Stimulated activated CD4-positive, alpha-beta T cell treated with anti-CD3 and anti-CD28 coated beads, TNF-alpha, amount 100 ng/mL, for 24 hours (primary cell): ENCODE measurements around the gene CEBPA.

Experiments
- DNase-seq, 3 experiments: peaks; one replicate each; pipeline ENCODE4 v3.0.0-alpha.2; 2020; ENCODE audit warnings: low read depth in 3 of 3

CEBPA gene

GRCh38 chr19:33302175-33302973 is at the start of gene CEBPA:
TSS of gene CEBPA (minus strand) at chr19:33302534. CDS start at chr19:33302414, 120 bp downstream.
- peak in 2 of 3 experiments; percentile 21 to 62 for DNase-seq

GRCh38 chr19:33350538-33351309 is 48.4 kb upstream of the CEBPA start:
- DNase-seq = no peak

DNA sequence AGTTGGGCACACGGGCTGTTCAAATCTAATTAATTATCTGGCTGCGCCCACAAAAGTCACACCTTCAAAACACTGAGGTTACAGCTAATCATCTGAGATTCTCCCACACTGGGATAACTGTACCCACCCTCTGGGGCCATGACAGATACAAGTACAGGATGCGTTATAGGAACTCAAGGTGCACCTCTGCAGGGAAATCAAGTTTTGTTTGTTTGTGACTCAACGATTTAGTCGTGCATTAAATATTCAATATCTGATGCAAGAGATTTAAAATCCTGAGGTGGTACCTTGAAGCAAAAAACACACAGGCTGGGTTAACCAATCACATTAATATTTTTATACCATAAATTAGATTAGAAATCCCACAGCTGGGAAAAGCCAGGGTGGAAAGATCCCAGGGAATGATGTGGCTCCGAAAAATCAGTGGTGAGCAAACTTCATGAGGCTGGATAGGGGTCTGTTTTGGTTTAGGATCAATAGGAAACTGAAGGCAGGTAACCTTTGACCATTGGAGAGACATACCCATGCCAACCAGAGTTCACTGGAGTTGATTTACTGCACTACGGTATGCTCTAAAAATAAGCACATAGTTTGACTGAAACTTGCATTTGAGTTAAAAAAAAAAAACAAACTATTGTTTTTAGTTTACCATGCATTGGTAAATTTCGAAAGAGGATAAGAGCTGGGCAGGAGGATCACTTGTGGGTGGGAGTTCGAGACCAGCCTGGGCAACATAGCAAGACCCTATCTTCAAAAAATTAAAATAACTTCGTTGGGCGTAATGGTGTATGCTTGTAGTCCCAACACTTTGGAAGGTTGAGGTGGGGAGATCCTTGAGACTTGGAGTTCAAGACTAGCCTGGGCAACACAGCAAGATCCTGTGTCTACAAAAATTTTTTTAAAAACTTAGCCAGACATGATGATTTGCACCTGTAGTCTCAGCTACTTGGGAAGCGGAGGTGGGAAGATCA is 47.3 kb upstream of the CEBPA start:
- DNase-seq = no peak

DNA sequence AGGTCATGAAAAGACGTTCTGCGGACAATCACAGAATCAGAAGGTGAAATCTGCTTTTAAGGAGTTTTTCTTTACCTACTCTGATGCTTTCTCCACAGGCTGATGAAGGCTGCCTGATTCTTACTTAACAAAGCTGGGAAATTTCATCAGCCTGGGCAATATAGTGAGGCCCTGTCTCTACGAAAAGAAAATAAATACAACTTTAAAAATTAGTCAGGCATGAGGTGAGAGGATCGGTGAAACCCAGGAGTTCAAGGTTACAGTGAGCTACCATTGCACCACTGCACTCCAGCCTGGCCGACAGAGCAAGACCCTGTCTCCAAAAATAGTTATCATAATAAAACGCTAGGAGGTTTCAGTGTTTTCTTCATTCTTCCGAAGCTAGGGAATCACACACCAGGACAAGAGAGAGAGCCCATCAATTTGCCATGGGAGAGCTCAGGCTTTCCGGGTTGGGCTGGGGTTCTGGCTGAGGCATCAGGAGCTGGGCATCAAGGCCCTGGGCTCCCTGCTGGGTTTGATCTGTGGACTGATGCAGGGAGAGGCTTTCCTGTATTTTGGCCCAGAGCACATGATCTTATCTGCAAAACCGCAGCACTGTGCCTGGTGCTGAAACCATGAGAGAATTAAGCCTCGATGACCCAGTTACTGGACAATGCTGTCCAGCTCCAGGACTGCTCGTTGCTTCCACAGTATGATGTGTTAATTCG is 46.1 kb upstream of the CEBPA start:
- DNase-seq = no peak

DNA sequence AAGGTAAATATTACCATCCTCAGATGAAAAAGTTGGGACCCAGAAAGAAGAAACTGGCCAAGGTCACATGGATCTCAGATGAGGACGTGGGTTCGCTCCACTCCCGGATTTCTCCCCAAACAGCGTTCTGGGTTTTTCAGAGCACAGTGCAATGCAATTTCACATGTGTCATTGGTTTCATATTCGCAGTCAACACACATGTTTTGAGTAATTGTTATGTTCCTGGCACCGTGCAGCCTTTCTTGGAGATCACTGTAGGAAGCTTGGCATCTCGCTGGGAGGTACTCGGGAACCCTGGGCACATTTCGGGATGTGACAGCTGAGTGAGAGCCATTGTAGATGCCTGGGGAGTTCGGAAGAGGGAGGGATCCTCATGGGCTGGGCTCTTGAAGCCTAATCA is 45.0 kb upstream of the CEBPA start:
- no peak for DNase-seq

DNA sequence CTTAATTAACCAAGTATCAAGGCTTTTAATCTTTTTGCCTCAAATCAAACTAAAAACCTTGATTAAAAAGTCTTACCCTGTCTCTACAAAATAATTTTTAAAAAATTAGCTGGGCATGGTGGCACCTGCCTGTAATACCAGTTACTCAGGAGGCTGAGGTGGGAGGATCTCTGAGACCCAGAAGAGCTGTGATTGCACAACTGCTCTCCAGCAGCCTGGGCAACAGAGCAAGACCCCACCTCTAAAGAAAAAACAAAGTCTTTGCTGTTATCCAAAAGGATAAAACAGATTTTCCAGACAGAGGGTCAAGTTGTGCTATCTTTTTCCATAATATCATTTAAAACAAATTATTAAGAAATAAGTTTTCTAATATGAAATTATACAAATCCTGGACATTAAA is 44.3 kb upstream of the CEBPA start:
- DNase-seq = no peak

GRCh38 chr19:33345163-33345562 is 42.8 kb upstream of the CEBPA start:
- DNase-seq = no peak

DNA sequence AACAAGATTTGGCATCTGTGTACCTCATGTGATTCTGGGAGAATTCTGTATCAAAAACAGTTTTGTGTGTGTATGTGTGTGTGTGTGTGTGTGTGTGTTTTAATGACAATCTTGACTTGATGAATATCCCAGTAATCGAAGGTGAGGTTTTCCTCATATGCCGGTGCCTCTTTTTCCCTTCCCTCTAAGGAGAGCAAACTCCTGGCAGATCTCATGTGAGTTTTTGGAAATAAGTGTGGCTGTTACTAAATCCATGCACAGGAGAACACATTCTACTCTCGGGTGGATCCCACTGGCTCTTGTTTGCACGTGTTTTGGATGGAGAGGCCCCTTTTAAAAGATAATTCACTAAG is 42.2 kb upstream of the CEBPA start:
- no peak for DNase-seq

- no peak for DNase-seq
Measured at GRCh38 chr19:33343859-33344572, 41.7 kb upstream of the CEBPA start.

DNA sequence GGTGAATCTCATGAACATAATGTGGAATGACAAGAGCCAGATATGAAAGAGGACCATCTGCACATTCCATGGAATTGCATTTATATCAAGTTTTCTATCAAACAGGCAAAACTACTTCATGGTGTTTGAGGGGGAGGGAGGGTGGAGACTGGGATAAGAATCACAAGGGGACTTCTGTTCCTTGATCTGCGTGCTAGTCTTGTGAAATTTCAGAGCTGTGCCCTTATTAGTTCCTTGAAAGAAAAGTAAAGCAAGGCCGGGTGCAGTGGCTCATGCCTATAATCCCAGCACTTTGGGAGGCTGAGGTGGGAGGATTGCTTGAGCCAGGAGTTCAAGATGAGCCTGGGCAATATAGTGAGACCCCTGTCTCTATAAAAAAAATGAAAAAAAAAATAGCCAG is 41.0 kb upstream of the CEBPA start:
- no peak for DNase-seq

DNA sequence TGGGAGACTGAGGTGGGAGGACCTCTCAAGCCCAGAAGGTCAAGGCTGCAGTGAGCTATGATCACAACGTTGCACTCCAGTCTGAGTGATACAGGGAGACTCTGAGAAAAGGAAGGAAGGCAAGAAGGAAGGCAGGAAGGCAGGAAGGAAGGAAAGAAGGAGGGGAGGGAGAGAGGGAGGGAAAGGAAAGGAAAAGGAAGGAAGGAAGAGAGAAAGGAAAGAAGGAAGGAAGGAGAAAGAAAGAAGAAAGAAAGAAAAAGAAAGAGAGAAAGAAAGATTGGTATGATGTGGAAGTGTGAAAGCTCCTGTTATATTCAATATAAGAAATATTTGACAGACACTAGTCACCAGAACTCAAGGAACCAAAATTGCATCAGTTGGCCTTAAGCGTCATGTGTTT is 38.7 kb upstream of the CEBPA start:
- DNase-seq = no peak

DNA sequence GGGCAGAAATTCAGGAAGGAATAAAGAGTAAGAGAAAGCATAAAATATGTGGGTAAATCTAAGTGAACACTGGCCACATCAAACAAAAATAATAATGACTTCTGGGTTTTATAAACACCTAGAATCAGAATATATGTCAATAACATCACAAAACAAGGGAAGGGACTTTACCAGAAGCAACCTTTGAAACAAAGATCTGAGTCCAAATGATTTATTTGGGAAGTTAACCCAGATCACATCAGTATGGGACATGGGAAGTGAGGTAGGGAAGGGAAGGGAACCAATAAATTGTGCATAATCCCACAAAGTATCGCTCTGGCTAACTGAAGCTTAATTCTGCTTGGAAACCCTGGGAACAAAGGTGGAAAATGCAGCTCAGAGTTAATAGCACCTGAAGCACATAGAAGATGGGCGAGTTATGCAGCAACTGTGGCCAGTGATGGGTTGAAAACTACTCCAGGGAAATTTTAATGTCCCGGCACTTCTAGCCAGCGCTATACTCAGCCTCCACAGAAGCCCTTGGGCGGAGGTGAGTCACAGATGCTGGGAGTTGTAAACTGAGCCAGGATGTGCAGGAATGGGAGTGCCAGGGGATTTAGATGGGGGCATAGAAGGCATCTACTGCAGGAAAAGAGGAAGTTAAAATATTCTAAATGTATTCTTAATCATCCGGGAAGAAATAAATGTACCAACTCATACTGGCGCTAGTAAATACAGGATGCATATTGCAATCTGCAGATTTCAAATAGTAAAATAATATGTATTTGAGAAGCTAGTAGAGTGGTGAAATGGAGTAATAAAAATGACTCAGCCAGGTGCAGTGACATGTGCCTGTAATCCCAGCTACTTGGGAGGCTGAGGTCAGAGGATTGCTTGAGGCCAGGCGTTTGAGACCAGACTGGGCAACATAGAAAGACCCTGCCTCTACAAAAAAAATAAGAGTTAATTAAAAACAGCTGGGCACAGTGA is 37.0 kb upstream of the CEBPA start:
- no peak for DNase-seq

DNA sequence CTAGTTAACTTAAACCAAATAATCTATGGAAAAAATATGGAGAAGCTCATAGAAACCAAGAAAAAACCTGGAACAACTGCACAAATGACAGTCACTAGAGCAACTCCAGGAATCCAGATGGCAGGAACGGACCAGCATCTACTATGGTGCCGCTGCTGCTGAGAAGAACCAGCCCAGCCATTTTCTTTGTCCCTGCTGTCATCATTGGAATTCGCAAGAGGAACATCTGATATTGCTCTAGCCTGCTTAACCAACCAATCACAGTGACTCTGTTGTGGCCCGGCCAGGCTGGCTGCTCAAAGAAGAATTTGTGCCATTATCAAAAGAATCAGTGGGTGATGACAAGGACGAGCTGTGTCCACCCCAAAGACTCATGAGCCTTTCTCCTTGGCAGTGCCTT is 33.1 kb upstream of the CEBPA start:
- no peak for DNase-seq

DNA sequence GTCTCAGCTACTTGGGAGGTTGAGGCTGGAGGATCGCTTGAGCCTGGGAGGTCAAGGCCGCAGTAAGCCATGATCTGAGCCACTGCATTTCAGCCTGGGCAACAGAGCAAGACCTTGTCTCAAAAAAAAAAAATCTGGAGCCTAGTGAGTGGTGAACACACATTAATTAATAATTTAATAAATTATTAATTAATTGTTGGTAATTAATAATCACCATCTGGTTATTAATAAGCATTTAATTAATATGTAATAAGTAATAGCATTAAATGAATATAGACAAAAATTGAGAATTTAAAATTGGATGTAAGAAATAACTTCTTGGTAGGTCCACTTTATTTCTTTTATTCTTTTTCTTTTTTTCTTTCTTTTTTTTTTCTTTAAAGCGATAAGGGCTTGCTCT is 31.9 kb upstream of the CEBPA start:
- no peak for DNase-seq

- DNase-seq = no peak
Measured at GRCh38 chr19:33333642-33334041, 31.3 kb upstream of the CEBPA start.

- no peak for DNase-seq
Measured at GRCh38 chr19:33333151-33333550, 30.8 kb upstream of the CEBPA start.

GRCh38 chr19:33332248-33332647 is 29.9 kb upstream of the CEBPA start:
- DNase-seq = no peak

- no peak for DNase-seq
Measured at GRCh38 chr19:33329736-33330135, 27.4 kb upstream of the CEBPA start.

DNA sequence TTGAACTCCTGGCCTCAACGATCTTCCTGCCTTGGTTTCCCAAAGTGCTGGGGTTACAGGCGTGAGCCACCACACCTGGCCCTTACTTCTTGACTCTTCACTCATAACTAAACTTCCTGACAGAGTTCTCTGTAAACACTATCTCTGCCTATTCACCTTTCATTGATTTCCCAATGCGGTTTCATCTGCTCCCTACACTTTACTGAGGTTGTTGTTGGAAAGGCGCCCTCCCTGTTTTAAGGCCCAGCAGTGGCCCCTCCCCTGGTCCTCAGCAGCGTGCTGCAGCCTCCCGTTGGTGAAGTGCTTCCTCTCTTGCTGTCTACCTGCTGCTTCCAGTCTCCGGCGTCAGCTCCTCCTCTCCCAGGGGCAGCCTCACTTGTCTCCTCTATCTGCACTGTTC is 26.7 kb upstream of the CEBPA start:
- no peak for DNase-seq

DNA sequence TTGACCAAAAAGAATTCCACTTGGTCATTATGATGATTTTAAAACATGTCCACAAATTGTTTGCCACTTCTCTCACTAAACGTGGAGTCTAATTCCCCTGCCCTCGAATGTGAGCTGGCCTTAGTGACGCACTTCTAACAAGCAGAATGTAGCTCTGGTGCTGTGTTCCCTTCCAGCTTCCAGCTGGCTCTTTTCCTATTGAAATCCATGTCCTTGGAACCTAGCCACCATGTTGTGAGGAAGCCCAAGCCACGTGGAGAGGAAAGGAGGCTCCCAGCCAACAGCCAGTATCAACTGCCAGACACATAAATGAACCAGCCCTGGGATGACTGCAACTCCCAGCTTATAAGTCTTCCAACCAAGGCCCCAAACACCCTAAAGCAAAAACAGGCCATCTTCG is 23.6 kb upstream of the CEBPA start:
- no peak for DNase-seq
